ENCODE results near the gene GALR2.
"Not testable (repeated sequence)": the region's sequence is repeated elsewhere in the genome, so short reads cannot be mapped to it uniquely, and the experiment has no call there.

GALR2 gene

GRCh38 chr17:76074390-76075363, at the start of gene GALR2:
TSS of gene GALR2 (plus strand) at chr17:76074781. CDS start at chr17:76074884, 103 bp downstream.
- DNase-seq (ENCODE audit: low read depth): no peak

GRCh38 chr17:76025294-76025693, 49.3 kb upstream of the GALR2 start:
- no peak for DNase-seq (ENCODE audit: low read depth)

GRCh38 chr17:76026714-76027158, 47.8 kb upstream of the GALR2 start:
- no peak for DNase-seq (ENCODE audit: low read depth)

- no peak for DNase-seq (ENCODE audit: low read depth)
Measured at GRCh38 chr17:76027159-76027839, 47.3 kb upstream of the GALR2 start, which contains the start of gene EVPL. TSS of gene EVPL (minus strand) at chr17:76027306. CDS start at chr17:76027198, 108 bp downstream.

GRCh38 chr17:76032073-76032779, 42.4 kb upstream of the GALR2 start:
- DNase-seq (ENCODE audit: low read depth): no peak

GRCh38 chr17:76032780-76033108, 41.8 kb upstream of the GALR2 start:
- DNase-seq (ENCODE audit: low read depth): no peak

- DNase-seq (ENCODE audit: low read depth): no peak
Measured at GRCh38 chr17:76033139-76033538, 41.4 kb upstream of the GALR2 start.

- no peak for DNase-seq (ENCODE audit: low read depth)
Measured at GRCh38 chr17:76034428-76035350, 39.9 kb upstream of the GALR2 start.

- DNase-seq (ENCODE audit: low read depth): no peak
Measured at GRCh38 chr17:76036497-76037261, 37.9 kb upstream of the GALR2 start.

GRCh38 chr17:76038050-76038449, 36.5 kb upstream of the GALR2 start:
- no peak for DNase-seq (ENCODE audit: low read depth)

GRCh38 chr17:76039121-76039520, 35.5 kb upstream of the GALR2 start:
- no peak for DNase-seq (ENCODE audit: low read depth)

- no peak for DNase-seq (ENCODE audit: low read depth)
Measured at GRCh38 chr17:76040376-76040775, 34.2 kb upstream of the GALR2 start.

GRCh38 chr17:76042868-76043267, 31.7 kb upstream of the GALR2 start:
- not testable (repeated sequence) for DNase-seq (ENCODE audit: low read depth)

GRCh38 chr17:76044475-76045007, 30.0 kb upstream of the GALR2 start:
- not testable (repeated sequence) for DNase-seq (ENCODE audit: low read depth)

- DNase-seq (ENCODE audit: low read depth): no peak
Measured at GRCh38 chr17:76046064-76046463, 28.5 kb upstream of the GALR2 start.

- no peak for DNase-seq (ENCODE audit: low read depth)
Measured at GRCh38 chr17:76048025-76048605, 26.5 kb upstream of the GALR2 start.

- DNase-seq (ENCODE audit: low read depth): peak; percentile 61
Measured at GRCh38 chr17:76048711-76049110, 25.9 kb upstream of the GALR2 start.

- no peak for DNase-seq (ENCODE audit: low read depth)
Measured at GRCh38 chr17:76049239-76049638, 25.3 kb upstream of the GALR2 start.

GRCh38 chr17:76049836-76050537, 24.6 kb upstream of the GALR2 start:
- DNase-seq (ENCODE audit: low read depth): no peak
